ENCODE results near the gene SERTM1. TPM values are rescaled to one million over a fixed set of nuclear protein-coding genes. Genes with fewer than 3 reads are reported as not detected.

SERTM1 gene
- total RNA-seq, 2 donors from 2014 or later = 0.36 TPM; not detected in 1

Other genes starting within 250 kb of the SERTM1 start
- gene CCNA1, start 241.5 kb upstream of the SERTM1 start, total RNA-seq = 1 to 10 TPM in 1 of 2 donors, not detected in 1; 9.2 TPM
- gene RFXAP, start 145.2 kb downstream of the SERTM1 start, total RNA-seq = 1 to 10 TPM; 4.3 to 4.9 TPM
- gene SMAD9, start 246.2 kb downstream of the SERTM1 start, total RNA-seq = 10 to 100 TPM; 25.1 to 30.7 TPM